Neural crest cell (in vitro differentiated cells): ENCODE data around the gene BCL3. TPM values are rescaled to one million over a fixed set of nuclear protein-coding genes. Genes with fewer than 3 reads are reported as not detected.
"Not testable (repeated sequence)": the region's sequence is repeated elsewhere in the genome, so short reads cannot be mapped to it uniquely, and the experiment has no call there.

ENCODE experiments used
- DNase-seq: peaks from one replicate; pipeline ENCODE4 v3.0.0; 2021; ENCODE audit warnings: low read depth, mixed read lengths, low spot score
- H3K27ac Mint-ChIP-seq: one replicate; pipeline ENCODE4 v1.8.0; 2021; ENCODE audit warnings: mild to moderate bottlenecking, mixed read lengths; ENCODE audit not compliant: unreplicated experiment
- H3K27me3 Mint-ChIP-seq: 2 replicates; pipeline ENCODE4 v1.8.0; 2021; ENCODE audit warnings: low read depth, mild to moderate bottlenecking, mixed read lengths
- H3K36me3 Mint-ChIP-seq: 2 replicates; pipeline ENCODE4 v1.8.0; 2021; ENCODE audit warnings: low read depth, mild to moderate bottlenecking, mixed read lengths
- H3K4me1 Mint-ChIP-seq: 2 replicates; pipeline ENCODE4 v1.8.0; 2021; ENCODE audit warnings: mixed read lengths
- H3K4me3 Mint-ChIP-seq: one replicate; pipeline ENCODE4 v1.8.0; 2021; ENCODE audit warnings: mild to moderate bottlenecking, mixed read lengths
- H3K9me3 Mint-ChIP-seq: 2 replicates; pipeline ENCODE4 v1.8.0; 2021; ENCODE audit warnings: mixed read lengths
- CTCF ChIP-seq: fragments of 200-600 bp; sonication (generic); conservative IDR thresholded peaks from 2 replicates; pipeline ENCODE4 v1.5.0; 2021; ENCODE audit warnings: antibody characterized with exemption, mild to moderate bottlenecking
- total RNA-seq: library from RNA; stranded (reverse); gene quantifications from 2 replicates; pipeline ENCODE4 v1.2.1, GENCODE V29; 2021

The BCL3 gene
- total RNA-seq, 1 donor from 2014 or later = 2.2 TPM

GRCh38 chr19:44719262-44719701, 29.2 kb upstream of the BCL3 start:
- DNase-seq = no peak
- Mint-ChIP-seq H3K27ac (no peak overlapping the region), H3K4me1 (peaks cover 9% of the 10 kb centered on the region), H3K27me3 (peaks cover 4% of the 10 kb centered on the region), H3K36me3 (no peaks in the 10 kb centered on the region), H3K4me3 (no peak overlapping the region), H3K9me3 (peaks cover 2% of the 10 kb centered on the region)
- no peak for TF ChIP-seq CTCF

- H3K9me3 Mint-ChIP-seq, H3K4me1 Mint-ChIP-seq, H3K4me3 Mint-ChIP-seq, DNase-seq, H3K27ac Mint-ChIP-seq, H3K36me3 Mint-ChIP-seq, H3K27me3 Mint-ChIP-seq: not testable (repeated sequence)
These were observed 28.1 kb upstream of the BCL3 start for GRCh38 chr19:44720396-44720795.

- Mint-ChIP-seq H3K36me3 (no peaks in the 10 kb centered on the region), H3K27me3 (peaks cover 2% of the 10 kb centered on the region), H3K4me3 (no peak overlapping the region), H3K9me3 (no peaks in the 10 kb centered on the region), H3K4me1 (peaks cover 9% of the 10 kb centered on the region), H3K27ac (no peak overlapping the region)
- no peak for DNase-seq
- TF ChIP-seq CTCF = no peak
These were observed 27.6 kb upstream of the BCL3 start for GRCh38 chr19:44720945-44721344.

- not testable (repeated sequence) for H3K4me3 Mint-ChIP-seq, H3K27me3 Mint-ChIP-seq, H3K4me1 Mint-ChIP-seq, H3K36me3 Mint-ChIP-seq, H3K9me3 Mint-ChIP-seq, DNase-seq, H3K27ac Mint-ChIP-seq
These were observed 27.1 kb upstream of the BCL3 start for GRCh38 chr19:44721369-44721768.

- Mint-ChIP-seq H3K36me3 (no peaks in the 10 kb centered on the region), H3K4me3 (no peak overlapping the region), H3K4me1 (peaks cover 9% of the 10 kb centered on the region), H3K9me3 (no peaks in the 10 kb centered on the region), H3K27ac (no peak overlapping the region), H3K27me3 (peaks cover 2% of the 10 kb centered on the region)
- TF ChIP-seq CTCF = no peak
- DNase-seq = no peak
These were observed 26.1 kb upstream of the BCL3 start for GRCh38 chr19:44722131-44723121.

GRCh38 chr19:44723299-44723951, 25.1 kb upstream of the BCL3 start:
- no peak overlapping the region for H3K4me3 Mint-ChIP-seq

More at GRCh38 chr19:44723299-44723951, 25.1 kb upstream of the BCL3 start:
- Mint-ChIP-seq H3K27ac (no peak overlapping the region), H3K9me3 (no peaks in the 10 kb centered on the region), H3K27me3 (peaks cover 2% of the 10 kb centered on the region), H3K4me1 (peaks cover 5% of the 10 kb centered on the region), H3K36me3 (no peaks in the 10 kb centered on the region)
- no peak for DNase-seq
- no peak for TF ChIP-seq CTCF
